Fibroblast of the aortic adventitia (primary cell): Measurements from ENCODE around the gene PDCD7. TPM values are rescaled to one million over a fixed set of nuclear protein-coding genes. Genes with fewer than 3 reads are reported as not detected.
"Not testable (repeated sequence)": the region's sequence is repeated elsewhere in the genome, so short reads cannot be mapped to it uniquely, and the experiment has no call there.

Experiments used
- DNase-seq: peaks from one replicate; pipeline ENCODE4 v3.0.0-alpha.2; 2010; ENCODE audit warnings: low read depth
- H3K4me3 ChIP-seq: 2 replicates; pipeline ENCODE4 v1.5.1; 2011; ENCODE audit warnings: low read depth, mild to moderate bottlenecking, control low read depth, low read length, moderate library complexity
- total RNA-seq: library from RNA; depleted of rRNA; stranded (reverse); fragments of >200 nt; gene quantifications from 2 replicates; pipeline ENCODE4 v1.2.3, GENCODE V29; 2012; ENCODE audit warnings: low replicate concordance
- TF ChIP-seq, protein P1 (sequence below): IDR thresholded peaks from 2 replicates; pipeline ENCODE4 v1.5.1; 2011; ENCODE audit warnings: mild to moderate bottlenecking, low read length, control low read depth, inconsistent platforms; ENCODE audit not compliant: insufficient read depth

The PDCD7 gene
- total RNA-seq, 1 donor = 15.7 TPM

GRCh38 chr15:65101891-65102708 lies 31.5 kb downstream of the PDCD7 start:
- TF ChIP-seq, protein P1, sequence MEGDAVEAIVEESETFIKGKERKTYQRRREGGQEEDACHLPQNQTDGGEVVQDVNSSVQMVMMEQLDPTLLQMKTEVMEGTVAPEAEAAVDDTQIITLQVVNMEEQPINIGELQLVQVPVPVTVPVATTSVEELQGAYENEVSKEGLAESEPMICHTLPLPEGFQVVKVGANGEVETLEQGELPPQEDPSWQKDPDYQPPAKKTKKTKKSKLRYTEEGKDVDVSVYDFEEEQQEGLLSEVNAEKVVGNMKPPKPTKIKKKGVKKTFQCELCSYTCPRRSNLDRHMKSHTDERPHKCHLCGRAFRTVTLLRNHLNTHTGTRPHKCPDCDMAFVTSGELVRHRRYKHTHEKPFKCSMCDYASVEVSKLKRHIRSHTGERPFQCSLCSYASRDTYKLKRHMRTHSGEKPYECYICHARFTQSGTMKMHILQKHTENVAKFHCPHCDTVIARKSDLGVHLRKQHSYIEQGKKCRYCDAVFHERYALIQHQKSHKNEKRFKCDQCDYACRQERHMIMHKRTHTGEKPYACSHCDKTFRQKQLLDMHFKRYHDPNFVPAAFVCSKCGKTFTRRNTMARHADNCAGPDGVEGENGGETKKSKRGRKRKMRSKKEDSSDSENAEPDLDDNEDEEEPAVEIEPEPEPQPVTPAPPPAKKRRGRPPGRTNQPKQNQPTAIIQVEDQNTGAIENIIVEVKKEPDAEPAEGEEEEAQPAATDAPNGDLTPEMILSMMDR = no peak
- DNase-seq = no peak
- H3K4me3 ChIP-seq = no peak overlapping the region

DNA sequence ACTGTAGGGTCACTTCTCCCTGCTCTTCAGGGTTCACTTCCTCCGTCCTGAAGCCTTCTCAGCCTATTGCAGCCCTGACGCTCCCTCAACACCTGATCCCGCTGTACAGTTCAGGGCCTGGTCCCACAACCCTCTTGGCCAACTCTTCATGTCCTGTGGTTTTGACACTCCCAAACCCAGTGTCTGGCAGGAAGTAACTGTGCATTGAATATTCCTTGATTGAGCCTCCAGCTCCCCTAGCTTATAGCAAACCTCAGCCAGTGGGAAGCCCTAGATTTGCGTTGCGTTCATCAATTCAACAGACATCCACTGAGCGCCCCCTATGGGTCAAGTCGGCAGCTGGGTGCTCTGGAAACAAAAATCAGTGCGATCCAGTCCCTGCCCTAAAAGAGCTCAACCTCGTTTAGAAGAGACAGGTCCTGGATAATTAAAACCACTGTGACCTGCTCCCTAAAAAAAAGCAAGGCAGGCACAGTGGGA lies 32.2 kb downstream of the PDCD7 start:
- TF ChIP-seq, protein P1 = peak; percentile 79
- peak; percentile 74 for DNase-seq
- H3K4me3 ChIP-seq = no peak overlapping the region

DNA sequence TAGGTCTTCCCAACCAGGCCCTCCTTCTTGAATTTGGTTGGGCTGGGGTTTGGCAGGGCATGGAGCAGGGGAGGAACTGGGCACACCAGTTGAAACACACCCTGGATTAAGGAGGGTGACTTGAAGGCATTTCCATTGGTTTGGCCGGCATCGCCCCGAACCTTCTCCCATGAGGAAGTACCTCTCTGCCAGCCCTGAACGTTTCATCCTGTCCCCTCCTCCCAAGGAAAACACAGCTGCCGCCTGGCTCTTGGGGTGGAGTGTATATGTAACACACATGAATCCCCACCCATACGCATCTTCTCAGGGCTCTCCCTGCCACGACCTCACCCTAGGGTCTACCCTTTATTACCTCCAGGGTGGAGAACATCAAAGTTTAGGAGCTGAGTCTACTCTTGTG lies 33.2 kb downstream of the PDCD7 start:
- no peak for DNase-seq
- TF ChIP-seq, protein P1 = no peak

GRCh38 chr15:65099801-65100200 lies 33.8 kb downstream of the PDCD7 start:
- DNase-seq, H3K4me3 ChIP-seq: not testable (repeated sequence)

More for the DNA sequence above, 33.2 kb downstream of the PDCD7 start:
- H3K4me3 ChIP-seq = no peak overlapping the region

DNA sequence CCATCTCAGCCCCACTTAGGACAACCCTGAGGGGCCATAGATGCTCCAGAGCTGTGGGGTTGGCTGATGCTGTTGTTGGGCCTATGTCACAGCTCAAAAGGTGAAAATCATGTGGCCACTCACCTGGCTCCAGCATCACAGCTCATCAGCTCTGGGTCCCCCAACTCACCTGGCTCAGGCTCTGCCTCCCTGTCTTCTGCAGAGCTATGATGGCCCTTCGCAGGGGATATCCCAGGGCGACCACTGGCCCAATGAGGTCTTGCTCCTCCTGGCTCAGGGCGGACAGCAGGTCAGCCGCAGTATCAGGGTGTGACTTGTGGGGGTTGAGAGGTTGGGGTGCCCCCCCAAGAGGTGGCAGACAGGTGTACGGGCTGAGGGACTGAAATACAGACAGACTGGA lies 34.3 kb downstream of the PDCD7 start:
- TF ChIP-seq, protein P1 = no peak
- DNase-seq = no peak
- no peak overlapping the region for H3K4me3 ChIP-seq

DNA sequence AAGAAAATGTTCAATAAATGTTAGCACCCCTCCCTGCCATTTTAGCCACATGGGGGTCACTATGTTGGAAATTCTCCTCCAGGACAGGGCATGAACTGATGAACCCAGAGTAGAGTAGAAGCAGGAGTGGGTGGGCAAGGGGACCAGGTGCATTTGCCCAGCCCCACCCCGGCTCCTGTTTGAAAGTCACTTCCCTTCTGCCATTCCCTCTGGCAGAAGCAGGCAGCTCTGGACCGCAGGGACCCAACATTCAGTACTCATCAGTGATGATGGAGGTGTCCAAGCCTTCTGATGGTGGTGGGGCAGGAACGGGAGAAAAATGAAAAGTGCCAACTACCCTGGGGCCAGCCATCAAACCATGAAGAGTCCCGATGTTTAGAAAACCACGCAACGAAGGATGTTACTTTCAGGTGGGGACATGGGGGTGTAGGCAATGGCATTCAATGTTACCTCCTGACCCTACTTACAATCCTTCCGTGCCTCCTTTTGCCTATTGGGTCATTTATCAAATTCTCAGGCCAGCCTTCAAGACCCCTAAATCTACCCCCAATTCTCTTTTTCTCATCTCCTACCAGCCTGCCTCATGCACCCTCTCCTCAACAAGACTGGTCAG lies 35.9 kb downstream of the PDCD7 start:
- H3K4me3 ChIP-seq = no peak overlapping the region
- no peak for DNase-seq
- TF ChIP-seq, protein P1 = no peak
